Keratinocyte (primary cell): ENCODE results near the gene RABIF. TPM values are rescaled to one million over a fixed set of nuclear protein-coding genes. Genes with fewer than 3 reads are reported as not detected.
"Not testable (repeated sequence)": the region's sequence is repeated elsewhere in the genome, so short reads cannot be mapped to it uniquely, and the experiment has no call there.

Experiments used
- DNase-seq: peaks from one replicate; pipeline ENCODE4 v3.0.0-alpha.2; 2011; ENCODE audit warnings: low read depth, missing footprints, low spot score
- FAIRE-seq: peaks from 2 replicates; lab custom pipeline; 2011; peaks lifted over from hg19 to GRCh38; lab: Jason Lieb, UNC
- H2AFZ ChIP-seq: 2 replicates; pipeline ENCODE4 v1.6.0; 2012; ENCODE audit warnings: low read length, control low read depth, inconsistent platforms; ENCODE audit not compliant: control insufficient read depth
- H3K27ac ChIP-seq: 2 replicates; pipeline ENCODE4 v1.5.1; 2011; ENCODE audit warnings: low read length; ENCODE audit not compliant: control insufficient read depth, insufficient read depth
- H3K27me3 ChIP-seq: 3 replicates; pipeline ENCODE4 v1.6.0; 2011; ENCODE audit warnings: low read length; ENCODE audit not compliant: control insufficient read depth, insufficient read depth; ENCODE audit errors: extremely low read depth
- H3K36me3 ChIP-seq, 2 experiments: 2 replicates in 1 of 2; 3 replicates in 1 of 2; pipeline ENCODE4 v1.5.1; 2011; ENCODE audit warnings: low read length in 2 of 2, mild to moderate bottlenecking in 1 of 2; ENCODE audit not compliant: control insufficient read depth in 2 of 2, insufficient read depth in 2 of 2; ENCODE audit errors: extremely low read depth in 1 of 2
- H3K4me1 ChIP-seq: 3 replicates; pipeline ENCODE4 v1.5.1; 2011; ENCODE audit warnings: low read length; ENCODE audit not compliant: control insufficient read depth, insufficient read depth; ENCODE audit errors: extremely low read depth
- H3K4me2 ChIP-seq: 3 replicates; pipeline ENCODE4 v1.6.0; 2011; ENCODE audit warnings: low read depth, low read length; ENCODE audit not compliant: control insufficient read depth, insufficient read depth; ENCODE audit errors: extremely low read depth
- H3K4me3 ChIP-seq, 3 experiments: fragments of 200-600 bp in 1 of 3; sonication (generic) in 1 of 3; 2 replicates in 2 of 3; 3 replicates in 1 of 3; pipeline ENCODE4 v1.5.1; 2011 to 2016; ENCODE audit warnings: low read length in 3 of 3, mild to moderate bottlenecking in 3 of 3, control low read depth in 2 of 3, inconsistent platforms in 1 of 3, low read depth in 1 of 3, mixed read lengths in 1 of 3, mixed run types in 1 of 3, moderate library complexity in 1 of 3; ENCODE audit not compliant: control insufficient read depth in 2 of 3, insufficient read depth in 2 of 3; ENCODE audit errors: extremely low read depth in 1 of 3
- H3K79me2 ChIP-seq: 2 replicates; pipeline ENCODE4 v1.6.0; 2012; ENCODE audit warnings: low read length; ENCODE audit not compliant: control insufficient read depth, insufficient read depth
- H3K9ac ChIP-seq: 3 replicates; pipeline ENCODE4 v1.6.0; 2011; ENCODE audit warnings: low read length; ENCODE audit not compliant: control insufficient read depth, insufficient read depth; ENCODE audit errors: extremely low read depth
- H3K9me1 ChIP-seq: 3 replicates; pipeline ENCODE4 v1.6.0; 2011; ENCODE audit warnings: low read length; ENCODE audit not compliant: control insufficient read depth, insufficient read depth; ENCODE audit errors: extremely low read depth
- H3K9me3 ChIP-seq: 2 replicates; pipeline ENCODE4 v1.5.1; 2012; ENCODE audit warnings: low read depth, low read length; ENCODE audit not compliant: control insufficient read depth
- H4K20me1 ChIP-seq: 3 replicates; pipeline ENCODE4 v1.6.0; 2011; ENCODE audit warnings: low read length; ENCODE audit not compliant: control insufficient read depth, insufficient read depth; ENCODE audit errors: extremely low read depth
- EZH2 ChIP-seq: IDR thresholded peaks from one replicate; pipeline ENCODE4 v1.6.1; 2012; ENCODE audit warnings: inconsistent platforms, mild to moderate bottlenecking, low read length, moderate library complexity
- dilution Hi-C: fragments of 300-500 bp; cut with MboI; formaldehyde crosslinking; loops from one replicate; pipeline ENCODE4 v1.7.0; 2020; ENCODE audit warnings: low sequenced_read_pairs; ENCODE audit not compliant: extremely low pct_ligation_motif_present
- polyA minus RNA-seq, 3 experiments: library from RNA; depleted of rRNA, polyadenylated mRNA; stranded (reverse); fragments of >200 nt; gene quantifications; 1 replicate in 1 of 3; 2 replicates in 1 of 3; 3 replicates in 1 of 3; pipeline ENCODE4 v1.2.3, GENCODE V29; 2011
- polyA plus RNA-seq, 5 experiments: library from polyadenylated mRNA; depleted of rRNA in 3 of 5; stranded (reverse) in 3 of 5; stranded (forward) in 1 of 5; unstranded in 1 of 5; fragments of >200 nt; gene quantifications; 1 replicate in 1 of 5; 2 replicates in 3 of 5; 3 replicates in 1 of 5; pipeline versions ENCODE4 v1.2.1 to v1.2.3, GENCODE V29; 2011 to 2012; ENCODE audit warnings: missing spikeins in 2 of 5, low read depth in 1 of 5, low replicate concordance in 1 of 5
- TF ChIP-seq, protein P1 (sequence below), 3 experiments: IDR thresholded peaks in 1 of 3; conservative IDR thresholded peaks in 1 of 3; optimal IDR thresholded peaks in 1 of 3; 2 replicates in 2 of 3; 3 replicates in 1 of 3; pipeline versions ENCODE3 to v1.5.1; 2011; ENCODE audit warnings: low read length in 3 of 3, mild to moderate bottlenecking in 3 of 3, moderate library complexity in 2 of 3, control low read depth in 1 of 3, inconsistent platforms in 1 of 3; ENCODE audit not compliant: insufficient read depth in 2 of 3; ENCODE audit errors: extremely low read depth in 1 of 3

RABIF gene
- polyA plus RNA-seq (14.8 to 17.4 TPM (median 16.6 TPM) in 3 replicates), polyA minus RNA-seq (5.1 to 11.5 TPM (median 10.9 TPM) in 3 replicates)
- 2.7 TPM for polyA plus RNA-seq (2011; ENCODE audit: low read depth)
- polyA plus RNA-seq (2011; cell fraction: cytosol; rRNA removed): 12.0 and 20.3 TPM in 2 replicates
- polyA plus RNA-seq (2011; cell fraction: nucleus; rRNA removed): 9.9 and 10.5 TPM in 2 replicates
- polyA plus RNA-seq (2012; ENCODE audit: low replicate concordance): 8.6 and 13.0 TPM in 2 replicates
- 6.7 TPM for polyA minus RNA-seq (2011; cell fraction: cytosol; rRNA and poly(A)+ RNA removed)
- polyA minus RNA-seq (2011; cell fraction: nucleus; rRNA and poly(A)+ RNA removed): 3.1 and 5.0 TPM in 2 replicates

DNA sequence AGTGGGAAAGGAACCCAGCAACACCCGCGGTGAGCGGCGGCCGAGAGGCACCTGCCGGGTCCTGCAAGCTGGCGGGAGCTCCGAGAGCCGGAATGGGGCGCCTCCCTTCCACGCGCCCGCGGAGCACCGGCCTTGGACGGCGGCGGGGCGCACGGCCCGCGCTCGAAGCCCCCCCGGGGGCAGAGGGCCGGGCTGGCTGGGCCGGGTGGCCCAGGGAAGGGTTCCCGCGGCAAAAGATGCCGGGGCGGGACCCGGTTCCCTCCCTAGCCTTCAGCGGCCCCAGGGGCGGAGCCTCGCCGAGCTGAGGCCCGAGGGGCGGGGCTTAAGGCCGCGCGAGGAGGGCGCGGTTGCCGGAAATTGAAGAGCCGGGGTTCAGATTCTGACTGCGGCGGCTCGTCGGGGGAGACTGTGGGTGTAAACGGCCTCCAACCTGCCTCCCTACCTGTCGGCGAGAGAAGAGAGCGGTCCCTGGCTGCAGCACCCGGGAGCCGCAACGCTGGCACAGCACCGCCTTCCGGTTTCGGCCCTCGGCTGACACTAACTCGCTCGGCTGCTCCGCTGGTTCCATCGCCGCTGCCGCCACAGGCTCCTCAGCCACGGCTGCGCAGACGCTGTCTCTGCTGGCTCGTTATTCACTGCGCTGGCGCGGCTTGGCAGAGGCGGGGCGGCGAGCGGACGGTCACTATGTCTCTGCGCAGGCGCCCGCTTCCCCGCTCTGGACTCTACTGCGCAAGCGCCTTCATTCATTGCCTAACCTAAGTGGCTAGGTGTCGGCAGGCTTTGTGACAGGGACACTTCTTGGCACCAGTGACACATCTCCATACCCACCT is at the start of gene RABIF:
Gene RABIF (minus strand): TSS at position 619 of the 830 bp plus-strand sequence. CDS start 51 bp downstream, at position 568.
- peaks cover 10% of the 10 kb centered on the region for H3K4me1 ChIP-seq
- no peaks in the 10 kb centered on the region for H3K9me1 ChIP-seq
- H3K27me3 ChIP-seq: no peaks in the 10 kb centered on the region
- no peak for TF ChIP-seq EZH2
- TF ChIP-seq, protein P1, sequence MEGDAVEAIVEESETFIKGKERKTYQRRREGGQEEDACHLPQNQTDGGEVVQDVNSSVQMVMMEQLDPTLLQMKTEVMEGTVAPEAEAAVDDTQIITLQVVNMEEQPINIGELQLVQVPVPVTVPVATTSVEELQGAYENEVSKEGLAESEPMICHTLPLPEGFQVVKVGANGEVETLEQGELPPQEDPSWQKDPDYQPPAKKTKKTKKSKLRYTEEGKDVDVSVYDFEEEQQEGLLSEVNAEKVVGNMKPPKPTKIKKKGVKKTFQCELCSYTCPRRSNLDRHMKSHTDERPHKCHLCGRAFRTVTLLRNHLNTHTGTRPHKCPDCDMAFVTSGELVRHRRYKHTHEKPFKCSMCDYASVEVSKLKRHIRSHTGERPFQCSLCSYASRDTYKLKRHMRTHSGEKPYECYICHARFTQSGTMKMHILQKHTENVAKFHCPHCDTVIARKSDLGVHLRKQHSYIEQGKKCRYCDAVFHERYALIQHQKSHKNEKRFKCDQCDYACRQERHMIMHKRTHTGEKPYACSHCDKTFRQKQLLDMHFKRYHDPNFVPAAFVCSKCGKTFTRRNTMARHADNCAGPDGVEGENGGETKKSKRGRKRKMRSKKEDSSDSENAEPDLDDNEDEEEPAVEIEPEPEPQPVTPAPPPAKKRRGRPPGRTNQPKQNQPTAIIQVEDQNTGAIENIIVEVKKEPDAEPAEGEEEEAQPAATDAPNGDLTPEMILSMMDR (optimal IDR thresholded peaks at IDR 0.05 in 1 of 3, IDR thresholded peaks at IDR 0.05 in 1 of 3, conservative IDR thresholded peaks at IDR 0.05 in 1 of 3; ENCODE audit: extremely low read depth in 1 of 3, insufficient read depth in 2 of 3, low read length in 3 of 3): peak; percentile 11 to 50 (median 11)
- dilution Hi-C loops: no loop called here
- no peaks in the 10 kb centered on the region for H3K9me3 ChIP-seq
- peak within 1 kb of the TSS; percentile 60 to 84 (median 78) for H3K4me3 ChIP-seq
- peaks cover 5 to 15% of the 10 kb centered on the region in 2 experiments for H3K36me3 ChIP-seq
- no peaks in the 10 kb centered on the region for H4K20me1 ChIP-seq
- peak; percentile 57 for DNase-seq
- H2AFZ ChIP-seq: peak within 1 kb of the TSS; percentile 93
- peak within 1 kb of the TSS; percentile 78 for H3K27ac ChIP-seq
- peaks cover 26% of the 10 kb centered on the region for H3K79me2 ChIP-seq
- FAIRE-seq: peak; percentile 49
- peak within 1 kb of the TSS; percentile 92 for H3K4me2 ChIP-seq
- peak within 1 kb of the TSS; percentile 79 for H3K9ac ChIP-seq

DNA sequence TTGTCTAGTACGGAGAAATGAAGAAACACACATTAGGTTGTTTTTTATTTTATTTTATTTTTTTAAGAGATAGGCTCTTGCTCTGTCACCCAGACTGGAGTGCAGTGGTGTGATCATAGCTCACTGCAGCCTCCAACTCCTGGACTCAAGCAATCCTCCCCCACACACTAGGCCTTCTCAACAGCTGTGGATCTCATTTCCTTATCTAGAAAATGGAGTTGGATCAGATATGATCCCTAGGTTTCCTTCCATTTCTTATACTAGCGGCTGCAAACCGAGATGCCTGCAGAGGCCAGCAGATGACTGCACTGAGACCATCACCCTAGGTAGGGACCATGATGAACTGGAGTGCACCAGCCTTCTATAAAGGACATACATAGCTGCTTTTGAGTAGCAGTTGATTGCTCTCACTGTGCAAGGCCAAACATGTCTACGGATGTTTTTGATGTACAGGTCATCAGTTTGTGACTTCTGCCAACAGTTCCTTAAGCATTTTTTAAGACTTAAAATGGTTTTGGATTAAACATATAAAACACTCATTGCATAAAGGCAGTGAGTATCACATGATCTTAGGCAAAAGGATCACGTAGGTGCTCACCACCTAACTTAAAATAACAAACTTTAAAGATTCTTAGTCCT is 49.5 kb upstream of the RABIF start:
- dilution Hi-C loops: no loop called here
- no peak for TF ChIP-seq EZH2
- TF ChIP-seq, protein P1 (optimal IDR thresholded peaks at IDR 0.05 in 1 of 3, IDR thresholded peaks at IDR 0.05 in 1 of 3, conservative IDR thresholded peaks at IDR 0.05 in 1 of 3; ENCODE audit: extremely low read depth in 1 of 3, insufficient read depth in 2 of 3, low read length in 3 of 3): no peak
- peak overlapping the region; percentile 47 for H3K27ac ChIP-seq

DNA sequence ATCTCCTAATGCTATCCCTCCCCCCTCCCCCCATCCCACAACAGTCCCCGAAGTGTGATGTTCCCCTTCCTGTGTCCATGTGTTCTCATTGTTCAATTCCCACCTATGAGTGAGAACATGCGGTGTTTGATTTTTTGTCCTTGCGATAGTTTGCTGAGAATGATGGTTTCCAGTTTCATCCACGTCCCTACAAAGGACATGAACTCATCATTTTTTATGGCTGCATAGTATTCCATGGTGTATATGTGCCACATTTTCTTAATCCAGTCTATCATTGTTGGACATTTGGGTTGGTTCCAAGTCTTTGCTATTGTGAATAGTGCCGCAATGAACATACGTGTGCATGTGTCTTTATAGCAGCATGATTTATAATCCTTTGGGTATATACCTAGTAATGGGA is 47.5 kb upstream of the RABIF start:
- peaks cover 22% of the 10 kb centered on the region for H3K4me1 ChIP-seq
- H3K9ac ChIP-seq, dilution Hi-C loops, FAIRE-seq, H3K9me3 ChIP-seq, H3K9me1 ChIP-seq, H3K4me2 ChIP-seq, H3K36me3 ChIP-seq, H3K4me3 ChIP-seq, H3K27me3 ChIP-seq, H4K20me1 ChIP-seq, H2AFZ ChIP-seq, H3K27ac ChIP-seq, DNase-seq, H3K79me2 ChIP-seq: not testable (repeated sequence)

More for the DNA sequence above, 49.5 kb upstream of the RABIF start:
- DNase-seq: no peak
- peaks cover 22% of the 10 kb centered on the region for H3K4me1 ChIP-seq
- no peaks in the 10 kb centered on the region for H3K9me3 ChIP-seq
- H4K20me1 ChIP-seq: no peaks in the 10 kb centered on the region
- no peaks in the 10 kb centered on the region for H3K79me2 ChIP-seq
- peaks cover 9 to 23% of the 10 kb centered on the region in 2 experiments for H3K36me3 ChIP-seq
- H3K9me1 ChIP-seq: no peaks in the 10 kb centered on the region
- H2AFZ ChIP-seq: no peak overlapping the region
- peak; percentile 96 for FAIRE-seq
- no peak overlapping the region for H3K4me3 ChIP-seq
- H3K9ac ChIP-seq: no peak overlapping the region
- no peaks in the 10 kb centered on the region for H3K27me3 ChIP-seq
- H3K4me2 ChIP-seq: peak overlapping the region; percentile 54
